Lower leg skin (tissue), 3 donors: ENCODE measurements around the gene STAT5B.

ENCODE experiments used
- POLR2A ChIP-seq, 2 donors: fragments of 450-650 bp; IDR thresholded peaks; one replicate each; pipeline ENCODE4 v1.6.1; 2016 to 2017; ENCODE audit warnings: antibody characterized with exemption in 2 of 2, mild to moderate bottlenecking in 1 of 2, moderate library complexity in 1 of 2
- TF ChIP-seq, protein P1 (sequence below), 3 donors: fragments of 450-650 bp; IDR thresholded peaks; one replicate each; pipeline ENCODE4 v1.5.1; 2016; ENCODE audit warnings: antibody characterized with exemption in 3 of 3, mild to moderate bottlenecking in 3 of 3, moderate library complexity in 2 of 3

DNA sequence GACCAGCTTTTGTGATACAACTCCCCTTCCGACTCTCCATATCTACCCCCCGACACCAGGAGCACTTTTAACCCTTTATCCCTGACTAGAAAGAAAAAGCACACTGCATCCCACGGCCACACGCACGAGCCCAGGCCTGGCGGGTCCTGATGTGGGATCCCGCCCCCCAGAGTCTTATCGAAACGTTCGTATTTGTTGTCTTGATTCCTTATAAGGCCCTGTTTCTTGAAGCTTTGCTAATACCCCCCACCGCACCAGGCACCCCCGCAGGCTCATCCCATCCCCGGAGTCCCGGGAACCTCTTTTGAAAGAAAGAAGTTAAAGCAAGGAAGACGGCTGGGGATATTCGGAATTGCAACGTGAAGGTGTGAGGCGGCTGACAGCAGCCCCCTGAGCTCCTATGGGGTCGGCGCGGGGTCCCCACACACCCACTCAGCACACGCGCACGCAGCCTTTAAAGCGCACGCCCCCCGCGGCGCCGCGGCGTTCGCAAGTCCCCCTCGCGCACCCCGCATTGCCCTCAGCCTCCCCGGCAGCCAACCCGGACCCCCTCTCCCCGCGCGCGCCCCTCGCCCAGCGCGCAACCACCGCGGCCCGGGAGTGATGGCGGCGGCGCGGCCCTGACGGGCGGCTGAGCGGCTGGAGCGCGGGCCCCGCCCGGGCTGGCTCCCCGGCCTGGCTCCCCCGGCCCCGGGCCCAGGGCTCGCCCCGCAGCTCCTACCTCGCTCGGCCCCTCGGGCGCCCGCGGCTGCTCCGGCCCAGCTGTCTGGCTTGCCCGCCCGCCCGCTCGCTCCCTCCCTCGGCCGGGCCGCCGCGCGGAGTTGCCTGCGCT, 448 bp downstream of the STAT5B start:
- peak in 1 of 2 donors; percentile 53 for TF ChIP-seq POLR2A (IDR thresholded peaks at IDR 0.05)
- TF ChIP-seq, protein P1, sequence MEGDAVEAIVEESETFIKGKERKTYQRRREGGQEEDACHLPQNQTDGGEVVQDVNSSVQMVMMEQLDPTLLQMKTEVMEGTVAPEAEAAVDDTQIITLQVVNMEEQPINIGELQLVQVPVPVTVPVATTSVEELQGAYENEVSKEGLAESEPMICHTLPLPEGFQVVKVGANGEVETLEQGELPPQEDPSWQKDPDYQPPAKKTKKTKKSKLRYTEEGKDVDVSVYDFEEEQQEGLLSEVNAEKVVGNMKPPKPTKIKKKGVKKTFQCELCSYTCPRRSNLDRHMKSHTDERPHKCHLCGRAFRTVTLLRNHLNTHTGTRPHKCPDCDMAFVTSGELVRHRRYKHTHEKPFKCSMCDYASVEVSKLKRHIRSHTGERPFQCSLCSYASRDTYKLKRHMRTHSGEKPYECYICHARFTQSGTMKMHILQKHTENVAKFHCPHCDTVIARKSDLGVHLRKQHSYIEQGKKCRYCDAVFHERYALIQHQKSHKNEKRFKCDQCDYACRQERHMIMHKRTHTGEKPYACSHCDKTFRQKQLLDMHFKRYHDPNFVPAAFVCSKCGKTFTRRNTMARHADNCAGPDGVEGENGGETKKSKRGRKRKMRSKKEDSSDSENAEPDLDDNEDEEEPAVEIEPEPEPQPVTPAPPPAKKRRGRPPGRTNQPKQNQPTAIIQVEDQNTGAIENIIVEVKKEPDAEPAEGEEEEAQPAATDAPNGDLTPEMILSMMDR (IDR thresholded peaks at IDR 0.05): no peak
